Measurements from ENCODE around the gene WDR62.
A peak's percentile ranks its signal among the peaks of the same experiment; 100 is the strongest.

WDR62 gene

GRCh38 chr19:36139473-36140303 is 85.0 kb downstream of the WDR62 start, which contains the start of gene CAPNS1:
Gene CAPNS1, plus strand, starts transcription at chr19:36140066. Its CDS starts 946 bp downstream, at chr19:36141012.
- Histone ChIP-seq H3K9me3 (ENCODE audit: control insufficient read depth in 1 of 2, low read length in 2 of 2) (no peaks in the 10 kb centered on the region), H3K36me3 (ENCODE audit: control insufficient read depth in 1 of 2, insufficient read depth in 2 of 2, low read length in 2 of 2) (peaks cover 16 to 23% of the 10 kb centered on the region in 2 donors), H3K9ac (ENCODE audit: low read depth in 1 of 2, low read length in 2 of 2) (peak within 1 kb of the TSS; percentile 100), H3K4me3 (ENCODE audit: low read depth in 1 of 2, low read length in 2 of 2) (peak within 1 kb of the TSS; percentile 98 to 100), H3K27ac (ENCODE audit: low read depth, low read length) (peak within 1 kb of the TSS; percentile 99), H3K27me3 (ENCODE audit: control insufficient read depth in 1 of 2, insufficient read depth in 2 of 2, low read length in 2 of 2) (no peaks in the 10 kb centered on the region), H3K4me1 (ENCODE audit: control insufficient read depth in 1 of 2, insufficient read depth in 2 of 2, low read length in 2 of 2) (peaks cover 9 to 20% of the 10 kb centered on the region in 2 donors)

- peak overlapping the region; percentile 100 for H3K9ac ChIP-seq (ENCODE audit: low read depth in 1 of 2, low read length in 2 of 2)
- H3K36me3 ChIP-seq (ENCODE audit: control insufficient read depth in 1 of 2, insufficient read depth in 2 of 2, low read length in 2 of 2): peaks cover 19 to 31% of the 10 kb centered on the region in 2 donors
- peak overlapping the region; percentile 98 to 100 for H3K4me3 ChIP-seq (ENCODE audit: low read depth in 1 of 2, low read length in 2 of 2)
- H3K4me1 ChIP-seq (ENCODE audit: control insufficient read depth in 1 of 2, insufficient read depth in 2 of 2, low read length in 2 of 2): peaks cover 9 to 20% of the 10 kb centered on the region in 2 donors
- H3K27me3 ChIP-seq (ENCODE audit: control insufficient read depth in 1 of 2, insufficient read depth in 2 of 2, low read length in 2 of 2): no peaks in the 10 kb centered on the region
- H3K9me3 ChIP-seq (ENCODE audit: control insufficient read depth in 1 of 2, low read length in 2 of 2): no peaks in the 10 kb centered on the region
- H3K27ac ChIP-seq (ENCODE audit: low read depth, low read length): peak overlapping the region; percentile 99
These were observed 85.8 kb downstream of the WDR62 start for GRCh38 chr19:36140304-36141038.

- H3K9ac ChIP-seq (ENCODE audit: low read depth in 1 of 2, low read length in 2 of 2): no peak overlapping the region
- H3K4me3 ChIP-seq (ENCODE audit: low read depth in 1 of 2, low read length in 2 of 2): peak overlapping the region; percentile 98 to 100
- H3K27me3 ChIP-seq (ENCODE audit: control insufficient read depth in 1 of 2, insufficient read depth in 2 of 2, low read length in 2 of 2): no peaks in the 10 kb centered on the region
- peak overlapping the region; percentile 99 for H3K27ac ChIP-seq (ENCODE audit: low read depth, low read length)
- peaks cover 9 to 20% of the 10 kb centered on the region in 2 donors for H3K4me1 ChIP-seq (ENCODE audit: control insufficient read depth in 1 of 2, insufficient read depth in 2 of 2, low read length in 2 of 2)
- H3K36me3 ChIP-seq (ENCODE audit: control insufficient read depth in 1 of 2, insufficient read depth in 2 of 2, low read length in 2 of 2): peaks cover 28 to 39% of the 10 kb centered on the region in 2 donors
- H3K9me3 ChIP-seq (ENCODE audit: control insufficient read depth in 1 of 2, low read length in 2 of 2): no peaks in the 10 kb centered on the region
These were observed 86.6 kb downstream of the WDR62 start for GRCh38 chr19:36141039-36141927.

GRCh38 chr19:36142046-36142445 is 87.3 kb downstream of the WDR62 start:
- peaks cover 6 to 15% of the 10 kb centered on the region in 2 donors for H3K4me1 ChIP-seq (ENCODE audit: control insufficient read depth in 1 of 2, insufficient read depth in 2 of 2, low read length in 2 of 2)
- peak overlapping the region in 1 of 2 donors; percentile 58 for H3K4me3 ChIP-seq (ENCODE audit: low read depth in 1 of 2, low read length in 2 of 2)
- H3K9ac ChIP-seq (ENCODE audit: low read depth in 1 of 2, low read length in 2 of 2): no peak overlapping the region
- no peaks in the 10 kb centered on the region for H3K9me3 ChIP-seq (ENCODE audit: control insufficient read depth in 1 of 2, low read length in 2 of 2)
- peaks cover 28 to 47% of the 10 kb centered on the region in 2 donors for H3K36me3 ChIP-seq (ENCODE audit: control insufficient read depth in 1 of 2, insufficient read depth in 2 of 2, low read length in 2 of 2)
- no peaks in the 10 kb centered on the region for H3K27me3 ChIP-seq (ENCODE audit: control insufficient read depth in 1 of 2, insufficient read depth in 2 of 2, low read length in 2 of 2)
- H3K27ac ChIP-seq (ENCODE audit: low read depth, low read length): no peak overlapping the region

GRCh38 chr19:36142496-36142895 is 87.8 kb downstream of the WDR62 start:
- peaks cover 6 to 11% of the 10 kb centered on the region in 2 donors for H3K4me1 ChIP-seq (ENCODE audit: control insufficient read depth in 1 of 2, insufficient read depth in 2 of 2, low read length in 2 of 2)
- no peak overlapping the region for H3K27ac ChIP-seq (ENCODE audit: low read depth, low read length)
- H3K27me3 ChIP-seq (ENCODE audit: control insufficient read depth in 1 of 2, insufficient read depth in 2 of 2, low read length in 2 of 2): no peaks in the 10 kb centered on the region
- H3K9ac ChIP-seq (ENCODE audit: low read depth in 1 of 2, low read length in 2 of 2): no peak overlapping the region
- H3K36me3 ChIP-seq (ENCODE audit: control insufficient read depth in 1 of 2, insufficient read depth in 2 of 2, low read length in 2 of 2): peaks cover 28 to 50% of the 10 kb centered on the region in 2 donors
- H3K4me3 ChIP-seq (ENCODE audit: low read depth in 1 of 2, low read length in 2 of 2): no peak overlapping the region
- no peaks in the 10 kb centered on the region for H3K9me3 ChIP-seq (ENCODE audit: control insufficient read depth in 1 of 2, low read length in 2 of 2)

GRCh38 chr19:36144624-36145023 is 89.9 kb downstream of the WDR62 start:
- H3K4me1 ChIP-seq (ENCODE audit: control insufficient read depth in 1 of 2, insufficient read depth in 2 of 2, low read length in 2 of 2): peaks cover 6 to 8% of the 10 kb centered on the region in 2 donors
- H3K9me3 ChIP-seq (ENCODE audit: control insufficient read depth in 1 of 2, low read length in 2 of 2): no peaks in the 10 kb centered on the region
- peaks cover 34 to 68% of the 10 kb centered on the region in 2 donors for H3K36me3 ChIP-seq (ENCODE audit: control insufficient read depth in 1 of 2, insufficient read depth in 2 of 2, low read length in 2 of 2)
- no peak overlapping the region for H3K9ac ChIP-seq (ENCODE audit: low read depth in 1 of 2, low read length in 2 of 2)
- no peaks in the 10 kb centered on the region for H3K27me3 ChIP-seq (ENCODE audit: control insufficient read depth in 1 of 2, insufficient read depth in 2 of 2, low read length in 2 of 2)
- H3K27ac ChIP-seq (ENCODE audit: low read depth, low read length): no peak overlapping the region
- no peak overlapping the region for H3K4me3 ChIP-seq (ENCODE audit: low read depth in 1 of 2, low read length in 2 of 2)

- no peaks in the 10 kb centered on the region for H3K27me3 ChIP-seq (ENCODE audit: control insufficient read depth in 1 of 2, insufficient read depth in 2 of 2, low read length in 2 of 2)
- H3K4me3 ChIP-seq (ENCODE audit: low read depth in 1 of 2, low read length in 2 of 2): no peak overlapping the region
- H3K27ac ChIP-seq (ENCODE audit: low read depth, low read length): no peak overlapping the region
- peaks cover 30 to 60% of the 10 kb centered on the region in 2 donors for H3K36me3 ChIP-seq (ENCODE audit: control insufficient read depth in 1 of 2, insufficient read depth in 2 of 2, low read length in 2 of 2)
- H3K9ac ChIP-seq (ENCODE audit: low read depth in 1 of 2, low read length in 2 of 2): no peak overlapping the region
- no peaks in the 10 kb centered on the region for H3K9me3 ChIP-seq (ENCODE audit: control insufficient read depth in 1 of 2, low read length in 2 of 2)
- H3K4me1 ChIP-seq (ENCODE audit: control insufficient read depth in 1 of 2, insufficient read depth in 2 of 2, low read length in 2 of 2): no peaks in the 10 kb centered on the region
These were observed 95.1 kb downstream of the WDR62 start for GRCh38 chr19:36149673-36150406.

- Histone ChIP-seq H3K4me3 (ENCODE audit: low read depth in 1 of 2, low read length in 2 of 2) (no peak overlapping the region), H3K27me3 (ENCODE audit: control insufficient read depth in 1 of 2, insufficient read depth in 2 of 2, low read length in 2 of 2) (no peaks in the 10 kb centered on the region), H3K9me3 (ENCODE audit: control insufficient read depth in 1 of 2, low read length in 2 of 2) (no peaks in the 10 kb centered on the region), H3K4me1 (ENCODE audit: control insufficient read depth in 1 of 2, insufficient read depth in 2 of 2, low read length in 2 of 2) (no peaks in the 10 kb centered on the region), H3K27ac (ENCODE audit: low read depth, low read length) (peak overlapping the region; percentile 50), H3K36me3 (ENCODE audit: control insufficient read depth in 1 of 2, insufficient read depth in 2 of 2, low read length in 2 of 2) (peaks cover 26 to 53% of the 10 kb centered on the region in 2 donors), H3K9ac (ENCODE audit: low read depth in 1 of 2, low read length in 2 of 2) (no peak overlapping the region)
These were observed 95.9 kb downstream of the WDR62 start for GRCh38 chr19:36150586-36150985.
